NCI-H2227 (cell line): ENCODE data around the gene TMEM178B.

Experiments
- DNase-seq: peaks from one replicate; lab custom pipeline; 2025; ENCODE audit not compliant: unreplicated experiment; lab: John Stamatoyannopoulos, UW

Gene TMEM178B

DNA sequence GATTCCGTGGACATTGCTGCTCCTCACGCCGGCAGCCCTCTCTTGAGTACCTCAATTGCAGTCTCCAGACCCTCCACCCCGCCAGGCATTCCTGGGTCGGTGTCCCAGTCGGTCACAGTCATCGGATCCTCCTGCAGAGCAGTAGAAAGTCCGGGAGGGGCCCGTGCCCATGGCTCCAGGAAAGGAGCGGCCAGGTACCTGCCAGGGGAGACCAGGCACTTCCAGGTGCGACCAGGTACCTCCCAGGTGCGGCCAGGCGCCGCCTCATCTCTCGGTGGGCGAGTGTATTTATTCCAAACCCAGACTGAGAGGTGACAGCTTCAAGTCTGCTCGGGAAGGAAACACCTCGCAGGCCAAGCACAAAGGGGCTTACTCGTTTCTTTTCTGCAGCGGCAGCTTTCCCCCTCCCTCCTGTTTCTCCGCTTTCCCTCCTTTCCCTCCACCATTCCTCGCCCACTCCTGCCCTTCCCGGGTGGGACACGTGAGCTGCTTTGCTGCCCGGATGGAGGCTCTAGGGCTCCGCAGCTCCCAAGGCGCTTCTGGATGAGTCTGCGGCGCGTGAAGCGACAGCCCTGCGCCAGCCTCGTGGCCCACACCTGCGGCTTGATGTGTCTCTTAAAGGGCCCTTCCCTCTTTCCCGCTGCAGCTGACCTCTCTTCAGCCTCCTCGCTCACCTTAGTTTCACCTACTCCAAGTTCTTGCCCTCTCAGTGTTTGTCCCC is 438.0 kb downstream of the TMEM178B start:
- DNase-seq = no peak

DNA sequence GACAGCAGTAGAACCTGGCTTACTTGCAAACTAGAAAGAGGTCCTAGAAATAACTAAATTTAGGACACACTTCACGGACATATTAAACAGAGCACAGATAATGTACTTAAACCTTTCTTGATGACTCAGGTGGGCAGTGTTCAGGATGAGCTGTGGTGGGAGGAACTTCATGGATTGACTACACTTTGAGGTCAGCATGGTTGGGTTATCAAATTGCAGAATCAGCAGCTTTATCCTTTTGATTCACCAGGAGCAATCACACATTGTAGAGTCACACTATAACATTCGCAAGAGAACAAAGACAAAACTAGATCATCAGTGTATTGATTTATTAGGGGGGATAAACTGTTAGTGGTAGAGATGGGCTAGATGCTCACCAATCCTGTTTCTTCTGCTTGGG is 438.7 kb downstream of the TMEM178B start:
- no peak for DNase-seq

GRCh38 chr7:141513720-141514119 is 439.9 kb downstream of the TMEM178B start:
- DNase-seq = no peak

DNA sequence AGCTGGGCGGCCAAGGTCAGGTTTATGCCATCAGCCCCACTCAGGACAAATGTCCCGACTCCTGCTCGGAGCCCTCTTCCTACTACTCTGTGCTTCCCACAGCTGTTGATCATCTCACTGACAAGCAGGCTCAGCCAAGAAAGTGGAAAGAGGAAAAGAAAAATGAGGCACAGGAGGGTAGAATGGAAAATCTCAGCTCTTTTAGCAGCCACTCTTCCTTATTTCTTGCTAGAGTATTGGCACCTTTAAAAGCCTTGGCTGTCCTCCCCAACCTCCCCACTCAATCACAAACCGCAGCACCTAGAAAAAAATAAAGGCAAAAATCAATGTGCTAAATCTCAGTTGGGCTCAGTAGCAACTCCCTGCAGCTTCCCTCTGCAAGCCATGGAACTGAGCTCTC is 442.1 kb downstream of the TMEM178B start:
- no peak for DNase-seq

- no peak for DNase-seq
These were observed 445.8 kb downstream of the TMEM178B start for GRCh38 chr7:141519623-141520022.

DNA sequence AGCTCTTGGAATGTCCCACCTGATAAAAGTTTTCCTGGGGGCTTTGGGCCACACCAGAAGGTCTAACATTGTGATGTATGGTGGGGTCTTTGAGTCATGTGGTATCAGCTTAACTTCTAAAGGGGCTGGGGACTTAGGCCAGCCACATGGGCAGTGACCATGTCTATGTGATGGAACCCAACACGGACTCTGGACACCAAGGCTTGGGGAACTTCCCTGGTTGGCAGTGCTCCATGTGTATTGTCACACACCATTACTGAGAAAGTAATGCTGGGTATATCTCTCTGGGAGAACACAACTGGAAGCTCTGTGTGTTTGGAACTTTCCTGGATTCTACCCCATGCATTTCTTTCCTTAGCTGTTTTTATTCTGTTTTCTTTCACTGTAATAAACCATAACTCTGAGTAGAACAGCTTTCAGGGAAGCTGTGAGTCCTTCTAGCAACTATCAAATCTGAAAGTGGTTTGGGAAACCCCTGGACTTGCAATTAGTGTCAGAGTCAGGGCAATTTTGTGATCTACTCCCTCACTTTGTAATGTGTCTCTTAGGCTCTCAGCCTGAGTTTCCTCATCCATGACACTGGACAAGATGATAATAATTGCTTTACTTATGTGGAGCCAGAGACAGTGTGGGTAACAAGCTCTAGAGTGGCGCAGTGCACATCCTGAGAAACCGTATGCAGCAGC is 448.9 kb downstream of the TMEM178B start:
- no peak for DNase-seq

- no peak for DNase-seq
These were observed 452.2 kb downstream of the TMEM178B start for GRCh38 chr7:141525973-141526514.

- no peak for DNase-seq
These were observed 453.2 kb downstream of the TMEM178B start for GRCh38 chr7:141527076-141527475.

GRCh38 chr7:141528399-141528798 is 454.5 kb downstream of the TMEM178B start:
- no peak for DNase-seq
